Smooth muscle cell (in vitro differentiated cells): ENCODE results near the gene TFDP1. TPM values are rescaled to one million over a fixed set of nuclear protein-coding genes. Genes with fewer than 3 reads are reported as not detected.

Experiments used
- DNase-seq: peaks from one replicate; lab custom pipeline; 2025; ENCODE audit not compliant: unreplicated experiment; lab: John Stamatoyannopoulos, UW
- H2AFZ ChIP-seq: fragments of 200-600 bp; sonication (generic); 2 replicates; pipeline ENCODE4 v1.6.0; 2016; ENCODE audit warnings: antibody characterized with exemption, low read depth, mild to moderate bottlenecking
- H3F3A ChIP-seq: fragments of 200-600 bp; sonication (generic); 2 replicates; pipeline ENCODE4 v1.6.0; 2017; ENCODE audit warnings: antibody characterized with exemption, low read depth
- H3K27ac ChIP-seq: fragments of 200-600 bp; sonication (generic); 2 replicates; pipeline ENCODE4 v1.5.1; 2016; ENCODE audit warnings: low read depth, mild to moderate bottlenecking
- H3K27me3 ChIP-seq: fragments of 200-600 bp; sonication (generic); 2 replicates; pipeline ENCODE4 v1.6.1; 2016; ENCODE audit warnings: low read depth, mild to moderate bottlenecking
- H3K36me3 ChIP-seq: fragments of 200-600 bp; sonication (generic); 2 replicates; pipeline ENCODE4 v1.5.1; 2016; ENCODE audit warnings: low read depth
- H3K4me1 ChIP-seq: fragments of 200-600 bp; sonication (generic); 2 replicates; pipeline ENCODE4 v1.5.1; 2016; ENCODE audit warnings: low read depth
- H3K4me2 ChIP-seq: fragments of 200-600 bp; sonication (generic); 2 replicates; pipeline ENCODE4 v1.6.0; 2016; ENCODE audit warnings: mild to moderate bottlenecking
- H3K4me3 ChIP-seq: fragments of 200-600 bp; sonication (generic); 2 replicates; pipeline ENCODE4 v1.5.1; 2016; ENCODE audit warnings: mild to moderate bottlenecking
- H3K79me2 ChIP-seq: fragments of 200-600 bp; sonication (generic); 2 replicates; pipeline ENCODE4 v1.6.0; 2016; ENCODE audit warnings: low read depth, mild to moderate bottlenecking
- H3K9ac ChIP-seq: fragments of 200-600 bp; sonication (generic); 2 replicates; pipeline ENCODE4 v1.6.0; 2016; ENCODE audit warnings: low read depth
- H3K9me3 ChIP-seq: fragments of 200-600 bp; sonication (generic); replicated peaks from 2 replicates; pipeline ENCODE4 v1.5.1; 2016; ENCODE audit warnings: low read depth
- H4K20me1 ChIP-seq: fragments of 200-600 bp; sonication (generic); 2 replicates; pipeline ENCODE4 v1.6.0; 2016; ENCODE audit warnings: low read depth
- WGBS: methylation state at CpG from one replicate; pipeline ENCODE4 v1.1.7; 2016; ENCODE audit warnings: low lambda C conversion rate; 5-methylcytosine and 5-hydroxymethylcytosine counted together
- polyA plus RNA-seq: library from polyadenylated mRNA; unstranded; fragments of >200 nt; fragmentation: Nextera tagmentation; extraction: Ambion mirVana; gene quantifications from 2 replicates; pipeline ENCODE4 v1.2.1, GENCODE V29; 2016
- total RNA-seq: library from RNA; depleted of rRNA; stranded (reverse); fragments of >200 nt; gene quantifications from 2 replicates; pipeline ENCODE4 v1.2.3, GENCODE V29; 2014
- TF ChIP-seq, protein P1 (sequence below): fragments of 200-600 bp; sonication (generic); IDR thresholded peaks from 2 replicates; pipeline ENCODE4 v1.5.1; 2017; ENCODE audit warnings: borderline replicate concordance, mild to moderate bottlenecking, antibody characterized with exemption; ENCODE audit not compliant: insufficient read depth, poor library complexity, severe bottlenecking

The TFDP1 gene
- total and polyA plus RNA-seq, 2 experiments from 2014 or later, result 52.8 to 53.6 TPM

DNA sequence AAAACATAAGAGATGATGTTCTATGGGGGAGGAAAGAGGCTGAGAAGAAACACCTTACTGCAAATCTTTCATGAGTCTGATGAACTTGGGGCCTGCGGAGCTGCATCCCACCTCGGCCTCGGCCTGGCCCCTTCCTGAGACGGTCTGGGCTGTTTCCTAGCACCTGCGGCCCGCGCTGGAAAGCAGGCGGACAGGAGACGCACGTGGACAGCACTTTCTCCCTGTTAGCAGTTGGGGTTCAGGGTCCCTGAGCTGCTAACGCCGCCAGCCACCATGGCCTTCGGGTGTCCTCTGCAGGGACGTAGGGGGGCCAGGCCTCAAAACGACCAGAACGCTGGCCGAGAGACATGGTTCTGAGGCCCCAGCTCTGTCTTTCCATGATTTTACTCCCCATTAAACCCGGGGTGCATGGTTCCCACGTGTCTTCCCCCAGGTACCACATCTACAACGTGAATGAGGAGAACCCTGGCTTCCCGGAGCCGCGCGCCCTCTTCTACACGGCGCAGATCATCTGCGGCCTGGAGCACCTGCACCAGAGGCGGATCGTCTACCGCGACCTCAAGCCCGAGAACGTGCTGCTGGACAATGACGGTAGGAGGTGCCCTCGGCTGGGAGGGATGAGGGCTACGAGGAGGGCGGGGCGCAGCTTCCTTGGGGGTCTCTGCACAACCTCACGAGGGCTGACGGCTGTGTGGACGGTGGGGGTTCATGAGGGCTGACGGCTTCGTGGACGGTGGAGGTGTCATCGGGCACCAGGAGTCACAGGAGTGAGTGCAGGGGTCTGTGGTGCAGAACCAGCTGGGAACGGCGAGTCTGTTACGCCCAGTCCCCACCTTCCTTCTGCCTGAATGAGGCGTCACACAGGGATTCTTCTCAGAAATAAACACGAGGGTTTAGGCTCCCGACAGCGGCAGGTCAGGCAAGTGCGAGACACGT lies 86.8 kb downstream of the TFDP1 start:
- DNase-seq, result no peak
- TF ChIP-seq, protein P1, sequence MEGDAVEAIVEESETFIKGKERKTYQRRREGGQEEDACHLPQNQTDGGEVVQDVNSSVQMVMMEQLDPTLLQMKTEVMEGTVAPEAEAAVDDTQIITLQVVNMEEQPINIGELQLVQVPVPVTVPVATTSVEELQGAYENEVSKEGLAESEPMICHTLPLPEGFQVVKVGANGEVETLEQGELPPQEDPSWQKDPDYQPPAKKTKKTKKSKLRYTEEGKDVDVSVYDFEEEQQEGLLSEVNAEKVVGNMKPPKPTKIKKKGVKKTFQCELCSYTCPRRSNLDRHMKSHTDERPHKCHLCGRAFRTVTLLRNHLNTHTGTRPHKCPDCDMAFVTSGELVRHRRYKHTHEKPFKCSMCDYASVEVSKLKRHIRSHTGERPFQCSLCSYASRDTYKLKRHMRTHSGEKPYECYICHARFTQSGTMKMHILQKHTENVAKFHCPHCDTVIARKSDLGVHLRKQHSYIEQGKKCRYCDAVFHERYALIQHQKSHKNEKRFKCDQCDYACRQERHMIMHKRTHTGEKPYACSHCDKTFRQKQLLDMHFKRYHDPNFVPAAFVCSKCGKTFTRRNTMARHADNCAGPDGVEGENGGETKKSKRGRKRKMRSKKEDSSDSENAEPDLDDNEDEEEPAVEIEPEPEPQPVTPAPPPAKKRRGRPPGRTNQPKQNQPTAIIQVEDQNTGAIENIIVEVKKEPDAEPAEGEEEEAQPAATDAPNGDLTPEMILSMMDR, result no peak

GRCh38 chr13:113672002-113672651 lies 87.6 kb downstream of the TFDP1 start:
- H3K27ac ChIP-seq, result no peak overlapping the region
- no peaks in the 10 kb centered on the region for H3K27me3 ChIP-seq
- DNase-seq, result no peak
- TF ChIP-seq, protein P1, result no peak
- 88% methylated on average over 18 of the region's 18 CpGs for WGBS
- H4K20me1 ChIP-seq, result no peaks in the 10 kb centered on the region
- H3K4me1 ChIP-seq, result no peaks in the 10 kb centered on the region
- no peaks in the 10 kb centered on the region for H3K79me2 ChIP-seq
- H3K36me3 ChIP-seq, result no peaks in the 10 kb centered on the region
- no peak overlapping the region for H3K4me2 ChIP-seq
- H2AFZ ChIP-seq, result no peak overlapping the region
- H3F3A ChIP-seq, result no peaks in the 10 kb centered on the region
- no peak overlapping the region for H3K4me3 ChIP-seq
- no peak overlapping the region for H3K9ac ChIP-seq
- no peaks in the 10 kb centered on the region for H3K9me3 ChIP-seq

More for the DNA sequence above, 86.8 kb downstream of the TFDP1 start:
- Histone ChIP-seq H3K4me2 (no peak overlapping the region), H3K27ac (no peak overlapping the region), H3K27me3 (no peaks in the 10 kb centered on the region), H3K9me3 (no peaks in the 10 kb centered on the region), H3K4me3 (no peak overlapping the region), H3K9ac (no peak overlapping the region), H4K20me1 (no peaks in the 10 kb centered on the region), H3K79me2 (no peaks in the 10 kb centered on the region), H3K36me3 (no peaks in the 10 kb centered on the region), H3K4me1 (no peaks in the 10 kb centered on the region), H3F3A (no peaks in the 10 kb centered on the region), H2AFZ (no peak overlapping the region)
- 97% methylated on average over 54 of the region's 54 CpGs for WGBS

Other genes starting within 250 kb of the TFDP1 start
- 2.2 and 4.4 TPM in 2 replicates for gene GRTP1, start 220.6 kb upstream of the TFDP1 start, total RNA-seq
- 4.4 and 6.5 TPM in 2 replicates for gene GRTP1, start 220.6 kb upstream of the TFDP1 start, polyA plus RNA-seq
- gene ADPRHL1, start 131.3 kb upstream of the TFDP1 start, total RNA-seq, result 0.18 and 0.99 TPM in 2 replicates
- 1.1 and 1.2 TPM in 2 replicates for gene ADPRHL1, start 131.3 kb upstream of the TFDP1 start, polyA plus RNA-seq
- 6.3 and 10.6 TPM in 2 replicates for gene DCUN1D2, start 94.0 kb upstream of the TFDP1 start, total RNA-seq
- gene DCUN1D2, start 94.0 kb upstream of the TFDP1 start, polyA plus RNA-seq, result 9.4 and 10.8 TPM in 2 replicates
- gene ATP4B, start 73.4 kb downstream of the TFDP1 start, total RNA-seq, result not detected in 2 replicates
- not detected in 2 replicates for gene ATP4B, start 73.4 kb downstream of the TFDP1 start, polyA plus RNA-seq
- not detected in 2 replicates for gene GRK1, start 82.5 kb downstream of the TFDP1 start, total RNA-seq
- not detected in 2 replicates for gene GRK1, start 82.5 kb downstream of the TFDP1 start, polyA plus RNA-seq
- gene TMEM255B, start 174.5 kb downstream of the TFDP1 start, total RNA-seq, result 0.22 and 4.1 TPM in 2 replicates
- gene TMEM255B, start 174.5 kb downstream of the TFDP1 start, polyA plus RNA-seq, result 1.4 and 2.1 TPM in 2 replicates